GM18505 (cell line): ENCODE results near the gene KDSR.

Source experiments
- ATAC-seq: cut with Tn5 transposase; IDR thresholded peaks from one replicate; pipeline ENCODE4 v1.9.1; 2021; ENCODE audit not compliant: unreplicated experiment
- POLR2A ChIP-seq: IDR thresholded peaks from 4 replicates; pipeline ENCODE4 v1.6.1; 2011; ENCODE audit warnings: borderline replicate concordance; ENCODE audit not compliant: insufficient read depth, insufficient read length; ENCODE audit errors: extremely low read depth

The KDSR gene

GRCh38 chr18:63367053-63367953, at the start of gene KDSR:
KDSR (minus strand) TSS chr18:63367206; CDS start chr18:63367118, 88 bp downstream.
- peak; percentile 88 for ATAC-seq
- peak; percentile 81 for TF ChIP-seq POLR2A

GRCh38 chr18:63412953-63413352, 45.9 kb upstream of the KDSR start:
- no peak for TF ChIP-seq POLR2A
- ATAC-seq = no peak

- ATAC-seq = no peak
Measured at GRCh38 chr18:63410792-63411191, 43.8 kb upstream of the KDSR start.

GRCh38 chr18:63409301-63409700, 42.3 kb upstream of the KDSR start:
- no peak for ATAC-seq
- no peak for TF ChIP-seq POLR2A

More at GRCh38 chr18:63410792-63411191, 43.8 kb upstream of the KDSR start:
- no peak for TF ChIP-seq POLR2A

- ATAC-seq = no peak
Measured at GRCh38 chr18:63407734-63408133, 40.7 kb upstream of the KDSR start.

GRCh38 chr18:63405986-63406385, 39.0 kb upstream of the KDSR start:
- TF ChIP-seq POLR2A = no peak
- ATAC-seq = no peak

More at GRCh38 chr18:63407734-63408133, 40.7 kb upstream of the KDSR start:
- no peak for TF ChIP-seq POLR2A

- no peak for TF ChIP-seq POLR2A
- ATAC-seq = no peak
Measured at GRCh38 chr18:63402246-63403162, 35.5 kb upstream of the KDSR start.

GRCh38 chr18:63399300-63399699, 32.3 kb upstream of the KDSR start:
- no peak for ATAC-seq
- no peak for TF ChIP-seq POLR2A

GRCh38 chr18:63397349-63397748, 30.3 kb upstream of the KDSR start:
- no peak for ATAC-seq
- no peak for TF ChIP-seq POLR2A

- ATAC-seq = no peak
- TF ChIP-seq POLR2A = no peak
Measured at GRCh38 chr18:63395503-63395902, 28.5 kb upstream of the KDSR start.

- ATAC-seq = no peak
- TF ChIP-seq POLR2A = no peak
Measured at GRCh38 chr18:63394954-63395353, 27.9 kb upstream of the KDSR start.

GRCh38 chr18:63387861-63388260, 20.9 kb upstream of the KDSR start:
- no peak for TF ChIP-seq POLR2A
- ATAC-seq = no peak

GRCh38 chr18:63382843-63383242, 15.8 kb upstream of the KDSR start:
- ATAC-seq = no peak
- no peak for TF ChIP-seq POLR2A
